ENCODE data around the gene DPP6.
A peak's percentile ranks its signal among the peaks of the same experiment; 100 is the strongest.

Gene DPP6

DNA sequence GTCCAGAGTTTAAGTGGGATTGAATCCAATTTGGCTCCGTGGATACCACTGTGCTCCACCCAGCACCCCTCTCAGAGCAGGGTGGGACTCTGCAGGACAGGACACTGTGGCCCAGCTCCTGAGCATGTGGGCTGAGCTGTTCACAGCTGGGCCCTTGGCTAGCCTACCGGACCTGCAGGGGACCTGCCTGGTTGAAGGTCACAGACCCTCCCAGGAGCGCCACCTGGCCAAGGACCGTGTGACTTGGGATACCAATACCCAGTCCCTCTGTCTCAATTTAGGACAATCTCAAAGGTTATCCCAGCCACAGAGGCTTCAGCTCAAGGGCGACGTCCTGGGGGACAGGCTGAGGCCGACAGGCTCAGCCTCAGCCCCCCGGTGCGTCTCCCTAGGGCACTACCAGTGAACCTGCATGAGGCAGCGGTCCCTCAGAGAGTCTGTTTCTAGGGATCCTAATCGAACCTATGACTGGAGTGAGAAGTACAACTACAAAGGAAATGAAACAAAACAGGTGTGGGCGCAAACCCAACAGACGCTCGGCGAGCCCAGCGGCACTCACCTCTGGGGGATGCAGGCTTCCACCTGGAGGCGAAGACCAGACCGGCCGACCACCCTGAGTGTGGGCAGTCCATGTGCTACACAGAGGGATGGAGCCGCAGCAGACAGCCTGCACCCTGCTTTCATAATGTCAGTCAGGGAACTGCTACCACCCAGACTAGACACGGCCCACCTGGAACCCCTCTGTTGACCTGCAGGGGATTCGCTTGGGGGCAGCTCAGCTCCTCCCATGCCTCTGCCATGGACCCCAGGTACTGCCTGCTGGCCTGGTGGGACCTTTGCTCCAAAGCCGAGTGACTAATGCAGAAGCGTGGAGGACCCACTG, 847.0 kb downstream of the DPP6 start:
- no peak for DNase-seq

DNA sequence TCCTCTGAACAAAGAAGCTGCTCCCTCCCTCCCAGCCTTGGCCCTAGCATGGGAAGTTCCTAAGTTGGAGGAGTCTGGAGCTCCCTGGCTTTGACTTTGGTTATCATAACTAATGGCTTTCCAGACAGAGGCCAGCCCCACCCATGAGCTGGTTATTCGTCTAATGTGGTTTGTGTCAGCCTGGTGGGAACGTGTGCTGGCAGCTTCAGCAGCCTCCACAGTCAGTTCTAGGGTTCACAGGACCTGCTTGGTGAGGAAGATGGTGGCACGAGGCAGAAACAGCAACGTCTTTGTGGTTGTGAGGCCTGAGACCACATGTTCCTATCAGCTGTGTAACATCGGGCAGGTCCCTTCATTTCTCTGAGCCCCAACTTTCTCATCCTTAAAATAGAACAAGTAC, 847.7 kb downstream of the DPP6 start:
- DNase-seq = no peak

DNA sequence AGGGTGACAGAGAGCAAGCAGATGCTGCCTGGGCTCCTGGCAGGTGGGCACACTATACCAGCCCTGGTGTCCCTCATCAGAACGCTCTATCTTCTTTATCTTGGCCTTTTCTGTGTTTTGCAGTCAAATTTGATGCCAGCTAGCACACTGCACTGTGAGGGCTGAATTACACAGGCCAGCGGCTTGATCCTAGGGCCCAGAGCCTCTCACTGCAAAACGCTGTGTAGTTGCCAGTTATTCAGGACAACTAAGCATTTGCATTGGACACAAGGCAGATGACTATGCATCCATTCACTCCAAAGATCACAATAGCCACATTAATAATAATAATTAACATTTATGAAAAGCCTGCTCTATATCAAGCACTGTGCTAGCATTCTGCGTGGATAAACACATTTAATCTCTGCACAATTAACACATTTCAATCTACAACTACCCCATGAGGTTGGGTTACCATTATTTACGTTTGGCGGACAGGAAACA, 850.4 kb downstream of the DPP6 start:
- no peak for DNase-seq

DNA sequence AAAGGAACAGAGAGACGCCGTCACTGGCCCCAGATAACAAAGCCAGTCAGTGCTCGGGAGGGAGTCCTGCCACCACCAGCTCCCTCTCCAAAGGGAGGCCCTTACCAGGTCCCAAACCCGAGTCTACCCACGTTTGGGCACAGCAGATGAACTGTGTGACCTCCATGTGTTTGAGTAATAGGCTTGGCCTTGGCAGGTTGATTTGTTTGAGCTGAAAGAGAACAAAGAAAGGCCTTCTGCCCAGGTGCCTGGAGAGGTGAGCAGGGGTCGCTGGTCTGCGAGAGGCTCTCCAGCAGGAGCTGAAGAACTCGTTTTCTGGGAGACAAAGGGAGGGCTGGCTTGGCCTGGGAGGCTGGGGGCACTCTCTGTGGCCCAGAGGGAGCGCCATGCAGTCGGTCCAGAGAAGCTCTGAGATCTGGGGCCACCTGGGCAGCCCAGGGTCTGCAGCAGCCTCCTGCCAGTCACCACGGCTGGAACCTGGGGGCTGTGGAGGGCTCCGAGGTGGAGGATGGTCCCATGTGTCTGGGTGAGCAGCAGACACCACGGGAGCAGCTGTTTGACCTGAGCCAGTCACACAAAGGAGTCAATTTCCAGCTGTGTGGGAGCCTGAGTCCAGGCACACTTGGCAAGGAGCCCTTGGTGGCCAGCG, 851.0 kb downstream of the DPP6 start:
- DNase-seq = no peak

GRCh38 chr7:154905146-154905545, 852.9 kb downstream of the DPP6 start:
- DNase-seq = no peak

GRCh38 chr7:154905615-154906014, 853.4 kb downstream of the DPP6 start:
- no peak for DNase-seq

DNA sequence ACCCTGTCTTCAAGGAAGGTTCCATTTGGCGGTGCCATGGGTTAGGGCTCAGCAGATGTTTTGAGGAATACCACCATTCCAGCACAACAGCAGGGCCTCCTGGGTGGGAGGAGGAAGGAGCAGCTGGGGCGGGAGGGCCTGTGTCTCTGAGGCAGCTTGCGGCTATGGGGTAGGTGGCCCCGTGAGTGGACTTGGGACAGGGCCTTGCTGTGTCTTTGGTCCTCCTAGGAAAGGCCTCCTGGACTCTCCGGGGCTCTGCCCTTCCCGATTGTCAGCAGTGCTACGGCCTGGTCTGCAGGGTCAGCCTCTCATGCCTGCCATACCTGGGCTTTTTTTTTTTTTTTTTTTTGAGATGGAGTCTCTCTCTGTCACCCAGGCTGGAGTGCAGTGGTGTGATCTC, 854.0 kb downstream of the DPP6 start:
- no peak for DNase-seq

DNA sequence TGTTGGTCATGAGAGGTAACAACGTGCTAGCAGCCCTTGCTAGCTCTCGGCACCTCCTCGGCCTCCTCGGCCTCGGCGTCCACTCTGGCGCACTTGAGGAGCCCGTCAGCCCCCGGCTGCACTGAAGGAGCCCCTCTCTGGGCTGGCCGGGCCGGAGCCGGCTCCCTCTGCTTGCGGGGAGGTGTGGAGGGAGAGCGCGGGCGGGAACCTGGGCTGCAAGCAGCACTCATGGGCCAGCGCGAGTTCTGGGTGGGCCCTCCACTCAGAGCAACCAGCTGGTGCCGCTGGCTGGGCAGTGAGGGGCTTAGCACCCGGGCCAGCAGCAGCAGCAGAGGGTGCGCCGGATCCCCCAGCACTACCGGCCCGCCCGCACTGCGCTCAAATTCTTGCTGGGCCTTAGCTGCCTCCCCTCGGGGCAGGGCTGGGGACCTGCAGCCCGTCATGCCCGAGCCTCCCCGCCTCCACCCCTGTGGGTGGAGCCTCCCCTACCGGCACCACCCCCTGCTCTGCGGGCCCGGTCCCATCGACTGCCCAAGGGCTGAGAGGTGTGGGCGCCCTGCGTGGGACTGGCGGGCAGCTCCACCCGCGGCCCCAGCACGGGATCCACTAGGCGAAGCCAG, 854.6 kb downstream of the DPP6 start:
- DNase-seq = no peak

DNA sequence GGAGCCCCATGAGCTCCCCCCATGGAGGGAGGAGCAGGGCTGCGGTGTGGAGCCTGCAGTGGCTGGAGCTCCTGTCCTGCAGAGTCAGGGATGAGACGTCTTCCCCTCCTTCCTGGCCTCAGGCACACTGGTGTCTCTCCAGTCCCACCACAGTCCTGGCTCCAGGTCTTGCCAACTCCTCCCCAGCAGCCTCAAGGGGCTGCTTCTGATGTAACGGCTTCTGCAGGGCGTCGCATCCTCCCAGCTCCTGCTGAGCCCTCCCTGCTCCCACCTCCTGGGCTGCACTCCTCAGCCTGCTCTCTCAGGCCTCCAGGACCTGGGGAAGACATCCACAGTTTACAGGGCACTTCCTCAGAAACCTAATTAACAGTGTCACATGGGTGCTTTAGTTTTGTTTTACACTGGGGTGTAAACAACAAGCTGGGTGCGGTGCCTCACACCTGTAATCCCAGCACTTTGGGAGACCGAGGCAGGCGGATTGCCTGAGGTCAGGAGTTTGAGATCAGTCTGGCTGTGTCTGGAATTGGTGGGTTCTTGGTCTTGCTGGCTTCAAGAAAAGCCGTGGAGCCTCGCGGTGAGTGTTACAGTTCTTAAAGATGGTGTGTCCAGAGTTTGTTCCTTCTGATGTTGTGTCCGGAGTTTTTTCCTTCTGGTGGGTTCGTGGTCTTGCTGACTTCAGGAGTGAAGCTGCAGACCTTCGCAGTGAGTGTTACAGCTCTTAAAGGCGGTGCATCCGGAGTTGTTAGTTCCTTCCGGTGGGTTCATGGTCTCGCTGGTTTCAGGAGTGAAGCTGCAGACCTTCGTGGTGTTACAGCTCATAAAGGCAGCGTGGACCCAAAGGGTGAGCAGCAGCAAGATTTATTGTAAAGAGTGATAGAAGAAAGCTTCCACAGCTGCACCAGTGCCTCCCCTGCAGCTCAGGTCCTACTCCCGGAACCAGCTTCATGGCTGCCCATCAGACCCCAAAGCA, 855.7 kb downstream of the DPP6 start:
- DNase-seq = no peak

- no peak for DNase-seq
Measured at GRCh38 chr7:154909241-154910105, 857.3 kb downstream of the DPP6 start.

- DNase-seq = no peak
Measured at GRCh38 chr7:154910125-154910524, 857.9 kb downstream of the DPP6 start.

DNA sequence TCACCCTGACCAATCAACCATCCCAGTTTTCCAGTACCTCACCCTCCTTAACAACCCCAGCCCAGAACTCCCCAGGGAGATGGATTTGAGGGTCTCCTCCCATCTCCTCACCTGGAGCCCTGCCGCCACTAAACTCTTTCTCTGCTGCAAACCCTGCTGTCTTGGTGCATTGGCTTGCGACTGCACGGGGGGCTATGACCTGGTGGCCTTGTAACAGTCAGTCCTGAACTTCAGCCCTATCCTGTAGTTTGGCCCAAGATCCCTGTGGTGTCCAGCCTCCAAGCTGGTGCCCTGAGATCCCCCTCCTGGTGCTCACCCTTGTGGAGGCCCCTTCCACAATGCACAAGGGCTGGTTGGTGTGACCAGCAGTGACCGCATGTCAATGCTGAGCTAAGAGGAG, 858.8 kb downstream of the DPP6 start:
- no peak for DNase-seq

DNA sequence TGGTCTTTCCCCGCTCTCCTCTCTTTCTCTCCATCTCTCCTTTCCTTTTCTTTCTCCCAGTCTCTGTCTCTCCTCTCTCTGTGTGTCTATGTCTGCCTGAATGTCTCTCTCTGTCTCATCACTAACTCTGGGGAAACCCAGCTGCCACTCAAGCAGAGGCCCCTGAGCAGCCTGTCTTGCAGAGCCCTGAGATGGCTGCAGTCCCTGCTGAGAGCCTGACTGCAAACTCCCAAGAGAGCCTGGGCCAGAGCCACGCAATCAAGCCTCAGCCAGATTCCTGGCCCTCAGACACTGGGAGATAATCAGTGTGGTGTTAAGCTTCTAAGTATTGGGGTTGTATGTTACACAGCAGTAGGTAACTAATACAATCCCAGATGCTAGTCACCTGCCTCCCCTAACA, 859.2 kb downstream of the DPP6 start:
- no peak for DNase-seq

- no peak for DNase-seq
Measured at GRCh38 chr7:154911862-154912455, 859.8 kb downstream of the DPP6 start.

GRCh38 chr7:154912871-154913637, 860.9 kb downstream of the DPP6 start:
- DNase-seq = no peak

- peak; percentile 81 to 90 (median 88) for DNase-seq
Measured at GRCh38 chr7:154913638-154914307, 861.6 kb downstream of the DPP6 start.

GRCh38 chr7:154914308-154914995, 862.3 kb downstream of the DPP6 start:
- no peak for DNase-seq

GRCh38 chr7:154914996-154915380, 862.8 kb downstream of the DPP6 start:
- no peak for DNase-seq

GRCh38 chr7:154915600-154915999, 863.4 kb downstream of the DPP6 start:
- DNase-seq = no peak

All from suppressor macrophage (primary cell).